NCI-H2081 treated with DMSO at 0.1 percent for 48 hours (cell line): ENCODE data around the gene OSBPL5.

Experiments used
- DNase-seq: peaks from one replicate; lab custom pipeline; 2025; lab: John Stamatoyannopoulos, UW

The OSBPL5 gene

GRCh38 chr11:3162410-3163240 lies 2.5 kb downstream of the OSBPL5 start:
- DNase-seq = no peak

GRCh38 chr11:3161720-3162409 lies 3.2 kb downstream of the OSBPL5 start:
- DNase-seq = no peak

- no peak for DNase-seq
Measured at GRCh38 chr11:3161309-3161708, 3.8 kb downstream of the OSBPL5 start.

GRCh38 chr11:3160252-3161031 lies 4.7 kb downstream of the OSBPL5 start:
- no peak for DNase-seq

GRCh38 chr11:3159296-3160190 lies 5.6 kb downstream of the OSBPL5 start:
- no peak for DNase-seq

- no peak for DNase-seq
Measured at GRCh38 chr11:3158821-3159220, 6.3 kb downstream of the OSBPL5 start.

- no peak for DNase-seq
Measured at GRCh38 chr11:3158131-3158591, 6.9 kb downstream of the OSBPL5 start.

GRCh38 chr11:3157381-3158130 lies 7.6 kb downstream of the OSBPL5 start:
- no peak for DNase-seq

- no peak for DNase-seq
Measured at GRCh38 chr11:3156661-3157311, 8.3 kb downstream of the OSBPL5 start.

GRCh38 chr11:3156282-3156660 lies 8.8 kb downstream of the OSBPL5 start:
- no peak for DNase-seq

- no peak for DNase-seq
Measured at GRCh38 chr11:3155691-3156258, 9.3 kb downstream of the OSBPL5 start.

- no peak for DNase-seq
Measured at GRCh38 chr11:3155216-3155615, 9.9 kb downstream of the OSBPL5 start.

GRCh38 chr11:3154001-3154599 lies 11.0 kb downstream of the OSBPL5 start:
- DNase-seq = no peak

- no peak for DNase-seq
Measured at GRCh38 chr11:3153291-3153861, 11.7 kb downstream of the OSBPL5 start.

GRCh38 chr11:3152471-3153110 lies 12.5 kb downstream of the OSBPL5 start:
- no peak for DNase-seq

- no peak for DNase-seq
Measured at GRCh38 chr11:3150726-3151125, 14.4 kb downstream of the OSBPL5 start.

GRCh38 chr11:3149852-3150188 lies 15.3 kb downstream of the OSBPL5 start:
- no peak for DNase-seq

- no peak for DNase-seq
Measured at GRCh38 chr11:3148990-3149851, 15.9 kb downstream of the OSBPL5 start.
